T1000 (cell line): ENCODE measurements around the gene GAMT.

Source experiments
- DNase-seq: peaks from one replicate; lab custom pipeline; 2025; ENCODE audit warnings: mixed read lengths; lab: John Stamatoyannopoulos, UW

GAMT gene

DNA sequence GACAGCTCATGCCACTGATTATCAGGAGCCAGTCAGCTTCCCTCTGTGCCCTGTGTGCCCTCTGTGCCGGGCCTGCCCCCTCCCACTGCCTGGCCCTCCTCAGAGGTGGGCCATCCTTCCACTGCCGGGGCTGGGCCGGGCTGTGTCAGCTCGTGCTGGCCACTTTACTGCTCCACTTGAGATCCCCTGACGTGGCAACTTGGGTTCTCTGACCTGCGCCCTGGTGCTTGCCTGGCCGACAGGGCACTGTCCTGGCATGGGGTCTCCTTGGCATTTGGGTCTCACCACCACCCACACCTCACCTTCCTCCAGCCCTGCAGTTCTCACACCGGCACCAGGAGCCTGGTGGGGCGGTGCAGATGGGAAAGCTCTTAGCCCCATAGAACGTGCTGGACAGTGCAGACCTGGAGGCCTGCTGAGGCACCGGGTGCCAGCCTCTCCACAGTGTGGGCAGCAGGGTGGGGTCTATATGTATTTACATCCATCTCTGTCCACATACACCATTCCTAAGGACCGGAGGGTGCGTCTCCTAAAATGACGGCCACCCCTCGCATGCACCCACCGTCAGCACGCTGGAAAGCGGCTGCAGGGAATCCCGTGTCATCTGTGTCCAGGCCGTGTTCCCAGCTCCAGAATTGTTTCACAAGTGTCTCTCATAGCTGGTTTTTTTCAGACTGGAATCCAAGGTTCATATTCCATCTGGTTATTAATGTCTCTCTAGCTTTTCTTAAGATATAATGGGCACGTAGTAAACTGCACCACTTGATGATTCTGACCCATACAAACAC is 17.8 kb upstream of the GAMT start:
- DNase-seq = no peak

DNA sequence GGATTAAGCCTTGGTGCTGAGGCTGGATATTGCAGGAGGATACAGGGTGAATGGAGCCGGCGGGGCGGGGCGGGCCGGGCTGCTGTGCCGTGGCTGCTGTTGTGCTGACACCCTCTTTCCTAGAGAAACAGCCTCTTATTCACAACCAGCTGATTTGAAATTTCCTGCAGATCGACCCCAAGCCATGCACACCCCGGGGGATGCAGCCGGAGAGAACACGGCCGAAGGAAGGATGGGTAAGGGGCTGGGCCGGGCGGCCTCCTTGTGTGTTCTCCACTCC is 17.1 kb upstream of the GAMT start:
- DNase-seq = no peak

DNA sequence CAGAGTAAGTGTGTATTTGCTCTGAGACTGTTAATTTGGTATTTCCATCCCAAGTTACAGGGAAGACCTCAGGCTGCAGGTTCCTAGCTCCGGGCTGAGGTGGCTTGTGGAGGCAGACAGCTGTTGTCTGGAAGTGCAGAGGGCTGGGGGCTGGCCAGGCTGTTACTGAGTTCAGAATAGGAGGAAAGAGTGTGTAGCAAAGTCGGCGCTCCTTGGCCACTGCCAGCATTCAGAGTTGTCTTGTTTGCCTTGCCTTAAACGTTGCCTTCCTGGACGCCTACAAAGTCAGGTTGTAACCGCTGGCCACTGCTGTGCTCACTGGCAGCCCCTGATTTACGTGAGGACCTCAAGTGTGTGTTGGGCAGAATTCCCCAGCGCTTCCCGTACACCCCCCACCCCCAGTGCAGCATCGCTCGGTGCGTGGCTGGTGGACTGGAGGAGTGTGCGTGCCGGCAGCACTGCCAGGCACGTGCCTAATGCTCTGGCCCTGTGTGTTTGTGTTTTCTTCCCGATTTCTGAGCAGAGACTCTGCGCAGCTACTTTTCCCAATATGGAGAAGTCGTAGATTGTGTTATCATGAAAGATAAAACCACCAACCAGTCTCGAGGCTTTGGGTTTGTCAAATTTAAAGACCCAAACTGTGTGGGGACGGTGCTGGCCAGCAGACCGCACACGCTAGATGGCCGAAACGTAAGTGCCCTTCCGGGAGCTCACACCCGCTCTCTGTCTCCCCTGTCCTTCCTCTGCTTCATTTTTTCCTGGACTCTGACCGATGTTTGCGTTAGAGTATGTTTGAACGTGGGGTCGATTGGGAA is 16.5 kb upstream of the GAMT start:
- DNase-seq = no peak

DNA sequence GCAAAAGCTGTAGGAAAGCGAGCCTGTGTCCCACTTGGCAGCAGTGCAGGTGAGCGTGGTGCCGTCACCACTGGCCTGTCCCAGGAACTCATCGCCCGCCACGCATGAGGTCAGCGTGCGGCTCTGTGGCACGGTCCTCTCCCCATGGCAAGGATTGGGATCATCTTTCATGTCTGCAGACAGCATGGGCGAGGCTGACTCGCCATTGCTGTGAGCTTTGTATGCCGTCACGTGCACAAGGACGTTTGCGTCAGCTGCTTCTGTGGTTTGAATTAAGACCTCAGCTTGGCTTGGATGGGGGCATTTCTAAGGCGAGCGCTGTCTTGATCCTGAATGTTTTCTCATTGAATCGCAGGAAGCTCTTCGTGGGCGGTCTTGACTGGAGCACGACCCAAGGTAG is 15.8 kb upstream of the GAMT start:
- no peak for DNase-seq

DNA sequence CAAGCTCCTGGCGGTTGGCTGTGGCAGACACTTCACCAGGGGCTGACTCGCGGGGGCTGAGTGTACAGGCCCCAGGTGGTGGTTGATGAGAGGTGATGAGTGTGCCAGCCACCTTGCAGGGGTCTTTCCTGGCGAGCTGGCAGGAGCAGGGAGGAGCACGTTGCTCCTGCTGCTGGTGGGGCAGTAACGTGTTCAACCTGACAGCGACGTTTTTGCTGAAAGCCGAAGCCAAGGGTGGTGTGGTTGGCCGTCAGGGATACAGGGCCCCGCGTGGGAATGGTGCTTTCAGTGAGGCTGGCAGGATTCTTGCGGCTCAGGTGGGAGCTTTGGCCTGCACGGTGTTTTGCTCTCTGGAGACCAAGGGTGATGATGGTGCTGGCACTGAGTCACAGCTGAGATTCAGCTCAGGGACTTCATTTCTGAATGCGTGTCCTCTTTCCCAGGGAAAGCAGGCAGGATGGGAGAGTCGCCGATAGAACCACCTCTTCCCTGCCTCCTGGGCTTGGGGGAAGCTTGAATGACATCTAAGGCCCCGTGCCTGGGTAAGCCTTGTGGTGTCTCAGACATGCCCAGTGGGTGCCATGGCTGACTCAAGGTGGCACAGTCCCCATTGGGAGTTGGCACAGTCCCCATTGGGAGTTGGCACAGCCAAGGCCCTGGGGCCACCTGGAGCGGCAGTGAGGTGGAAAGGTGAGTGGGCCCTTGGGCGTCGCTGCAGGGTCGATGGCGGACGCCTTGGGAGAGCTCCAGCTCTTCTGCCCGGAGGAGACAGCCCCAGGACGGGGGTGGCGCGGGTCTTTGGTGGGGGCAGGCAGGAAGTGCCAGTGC is 14.9 kb upstream of the GAMT start:
- no peak for DNase-seq

DNA sequence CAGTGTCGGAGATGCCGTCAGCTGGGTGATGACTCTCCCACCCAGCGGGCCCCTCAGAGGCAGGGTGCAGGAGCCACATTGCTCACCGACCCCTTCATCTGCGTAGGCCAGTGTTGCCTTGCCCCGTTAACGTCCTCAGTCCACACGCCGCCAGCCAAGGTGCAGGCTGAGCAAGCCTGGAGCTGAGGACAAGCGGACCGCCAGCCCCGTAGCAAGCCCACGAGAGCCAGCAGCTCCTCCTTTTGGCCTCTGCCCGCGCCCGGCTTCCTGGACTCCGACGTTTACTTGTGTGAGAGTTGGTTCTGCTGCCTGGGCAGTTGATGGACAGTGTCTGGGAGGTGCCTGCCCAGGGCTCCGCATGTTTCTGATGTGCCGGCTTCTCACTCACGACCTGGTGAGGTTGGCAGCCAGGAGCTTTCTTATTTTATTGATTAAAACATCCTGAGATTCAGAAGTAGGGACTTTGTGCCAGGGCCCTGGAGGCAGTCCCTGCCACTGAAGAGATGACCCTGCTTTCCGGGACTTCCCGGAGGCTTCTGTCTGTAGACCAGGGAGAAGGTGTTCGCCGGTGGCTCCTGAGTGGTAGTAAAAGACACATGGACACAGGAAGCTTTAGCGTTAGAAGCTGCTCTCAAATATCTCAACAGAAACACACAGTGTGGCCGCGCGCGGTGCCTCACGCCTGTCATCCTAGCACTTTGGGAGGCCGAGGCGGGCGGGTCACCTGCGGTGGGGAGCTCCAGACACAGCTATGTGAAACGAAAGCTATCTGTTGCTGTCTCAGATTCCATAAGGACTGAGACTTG is 11.9 kb upstream of the GAMT start:
- DNase-seq = no peak

DNA sequence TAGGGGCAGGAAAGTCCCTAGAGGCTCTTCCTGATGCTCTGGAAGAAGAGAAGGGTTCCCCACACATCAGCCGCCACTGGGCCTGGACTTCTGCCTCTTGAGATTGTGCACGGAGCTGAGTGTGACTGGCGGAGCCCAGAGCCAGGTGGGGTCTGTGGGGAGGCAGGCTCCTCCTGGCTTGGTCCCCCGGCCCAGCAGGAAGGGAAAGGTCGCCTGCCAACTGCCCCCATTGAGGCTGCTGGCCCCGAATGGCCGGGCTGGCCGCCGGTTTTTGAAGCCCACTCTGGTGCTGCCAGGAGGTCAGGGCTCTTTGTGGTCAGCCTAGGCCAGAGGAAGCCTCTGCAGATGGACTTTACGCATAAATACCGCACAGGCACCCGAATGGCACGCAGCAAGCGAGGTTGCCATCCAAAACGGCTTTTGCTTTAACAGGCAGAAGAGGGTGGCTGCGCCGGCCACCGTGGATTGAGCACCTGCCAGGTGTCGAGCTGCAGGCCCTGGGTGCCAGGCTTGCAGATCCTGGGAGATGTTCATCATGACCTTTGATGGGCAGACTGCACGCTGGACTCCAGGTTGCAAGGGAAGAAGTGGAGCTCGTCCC is 11.1 kb upstream of the GAMT start:
- no peak for DNase-seq

DNA sequence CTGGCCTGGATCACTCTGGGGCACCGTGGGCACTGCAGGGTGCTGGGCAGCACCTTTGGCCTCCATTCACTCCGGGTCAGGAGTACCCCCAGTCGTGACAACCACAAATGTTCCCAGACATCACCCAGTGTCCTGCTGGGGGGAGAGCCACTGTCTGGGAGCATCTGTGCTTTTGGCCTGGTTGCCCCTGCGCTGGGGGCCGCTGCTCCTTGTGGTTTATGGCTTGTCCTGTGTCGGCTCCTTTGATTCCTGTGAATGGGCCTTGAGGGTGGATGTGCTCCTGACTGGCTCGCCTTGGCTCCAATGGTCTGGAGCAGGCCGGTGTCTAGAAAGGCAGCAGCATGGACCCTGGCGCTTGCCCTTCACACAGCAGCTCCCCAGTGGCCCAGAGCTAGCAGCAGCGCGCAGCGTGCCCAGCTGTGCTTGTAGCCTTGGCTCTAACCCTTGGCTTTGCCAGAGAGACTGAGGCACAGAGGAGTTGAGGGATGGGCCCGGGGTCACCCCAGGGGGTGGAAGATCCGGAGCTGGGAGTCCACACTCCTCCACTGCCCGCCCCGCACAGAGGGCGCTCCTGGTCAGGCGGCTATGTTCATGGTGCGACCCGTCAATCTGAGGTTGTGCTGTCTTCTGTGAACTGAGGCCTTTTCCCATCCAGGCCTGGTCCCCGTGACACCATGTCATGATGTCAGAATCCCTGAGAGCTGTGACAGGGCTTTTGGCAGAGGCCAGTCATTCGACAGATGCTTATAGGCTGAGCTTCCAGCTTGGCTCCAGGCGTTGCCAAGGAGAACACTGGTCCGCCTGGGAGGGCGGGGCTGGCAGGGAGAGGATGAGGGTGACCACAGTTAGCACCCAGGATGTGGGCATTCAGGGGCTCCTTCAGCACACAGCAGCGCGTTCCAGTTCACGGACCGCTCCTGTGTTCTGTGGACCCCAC is 10.2 kb upstream of the GAMT start:
- no peak for DNase-seq

DNA sequence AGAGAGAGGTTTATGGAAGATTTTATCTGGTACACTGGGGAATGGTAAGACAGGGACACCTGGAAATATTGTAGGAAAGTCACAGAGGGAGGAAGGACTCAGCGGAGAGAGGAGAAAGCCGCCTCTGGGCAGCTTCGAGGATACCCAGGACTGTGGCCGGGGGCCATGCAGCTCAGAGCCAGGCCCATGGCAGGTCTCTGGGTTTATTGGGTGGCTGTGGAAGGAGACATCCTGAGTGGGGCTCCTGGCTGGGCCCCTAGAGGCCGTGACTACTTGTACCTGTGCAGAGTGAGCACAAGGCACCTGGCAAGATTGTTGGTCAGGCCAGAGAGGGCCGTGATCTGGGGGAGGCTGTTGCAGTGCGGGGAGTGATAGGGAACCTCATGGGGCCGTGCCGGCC is 9.4 kb upstream of the GAMT start:
- no peak for DNase-seq

DNA sequence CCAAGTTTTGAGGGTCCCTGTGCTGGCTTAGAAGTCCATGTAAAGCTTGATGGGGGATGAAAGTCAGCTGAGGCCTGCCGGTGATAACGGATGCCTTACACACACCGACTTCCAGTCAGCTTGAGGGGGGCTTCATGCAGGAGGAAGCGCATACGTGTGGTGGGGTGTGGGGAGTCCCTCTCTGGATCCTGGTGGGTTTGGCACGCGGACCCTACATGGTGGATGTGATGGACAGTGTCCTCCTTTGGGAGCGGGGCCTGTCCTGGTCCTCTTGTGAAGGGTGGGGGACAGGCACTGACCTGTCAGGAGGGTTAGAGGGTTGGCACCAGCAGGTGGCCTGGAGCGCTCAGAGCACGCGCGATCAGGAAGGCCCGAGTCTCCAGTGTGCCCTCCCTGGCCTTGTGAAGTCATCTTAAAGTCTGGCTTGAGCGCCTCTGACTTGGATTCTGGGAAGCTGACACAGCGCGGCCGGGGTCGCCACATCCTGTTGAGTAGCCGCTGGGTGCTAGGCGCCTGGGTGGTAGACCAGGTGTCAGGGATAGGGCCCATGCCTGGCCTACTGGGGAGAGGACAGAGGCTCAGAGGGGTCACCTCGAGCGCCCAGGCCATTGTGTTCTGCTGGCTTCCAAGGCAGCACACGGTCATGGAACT is 8.9 kb upstream of the GAMT start:
- no peak for DNase-seq

DNA sequence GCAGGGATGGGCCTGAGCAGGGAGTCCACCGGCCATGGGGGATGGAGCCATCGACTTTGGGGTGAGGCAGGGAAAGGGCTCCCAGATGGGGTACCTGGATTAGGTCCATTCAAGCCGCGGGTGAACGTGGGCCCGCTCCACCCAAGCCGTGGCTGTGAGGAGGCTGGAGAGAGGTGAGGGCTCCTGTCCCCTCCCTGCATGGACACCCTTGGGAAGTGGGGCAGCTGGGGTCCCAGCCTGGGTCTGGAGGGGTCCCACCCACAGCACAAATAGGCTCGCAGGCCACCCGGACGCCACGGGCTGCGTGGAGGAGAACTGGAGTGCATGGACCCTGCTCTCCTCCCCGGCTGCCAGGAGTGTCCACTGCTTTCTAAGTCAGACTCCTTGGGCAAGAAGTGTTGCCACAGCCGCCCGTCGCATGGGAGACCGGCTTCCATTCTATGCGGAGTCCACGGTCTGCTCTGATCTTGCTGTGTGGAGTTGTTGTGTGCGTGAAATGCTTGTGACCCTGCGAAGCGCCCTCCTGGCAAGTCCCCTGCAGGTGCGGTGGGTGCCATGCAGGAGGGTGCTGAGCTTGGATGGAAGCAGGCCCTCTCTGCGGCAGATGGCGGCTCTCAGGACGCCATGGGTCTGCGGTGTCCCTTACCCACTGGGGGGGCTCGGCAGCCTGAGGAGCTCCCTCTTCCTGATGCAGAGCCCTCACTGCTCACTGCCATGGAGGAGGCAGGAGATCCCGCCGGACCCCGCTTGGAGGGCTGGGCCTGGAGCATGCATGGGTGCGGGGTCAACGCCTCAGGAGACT is 8.1 kb upstream of the GAMT start:
- no peak for DNase-seq

DNA sequence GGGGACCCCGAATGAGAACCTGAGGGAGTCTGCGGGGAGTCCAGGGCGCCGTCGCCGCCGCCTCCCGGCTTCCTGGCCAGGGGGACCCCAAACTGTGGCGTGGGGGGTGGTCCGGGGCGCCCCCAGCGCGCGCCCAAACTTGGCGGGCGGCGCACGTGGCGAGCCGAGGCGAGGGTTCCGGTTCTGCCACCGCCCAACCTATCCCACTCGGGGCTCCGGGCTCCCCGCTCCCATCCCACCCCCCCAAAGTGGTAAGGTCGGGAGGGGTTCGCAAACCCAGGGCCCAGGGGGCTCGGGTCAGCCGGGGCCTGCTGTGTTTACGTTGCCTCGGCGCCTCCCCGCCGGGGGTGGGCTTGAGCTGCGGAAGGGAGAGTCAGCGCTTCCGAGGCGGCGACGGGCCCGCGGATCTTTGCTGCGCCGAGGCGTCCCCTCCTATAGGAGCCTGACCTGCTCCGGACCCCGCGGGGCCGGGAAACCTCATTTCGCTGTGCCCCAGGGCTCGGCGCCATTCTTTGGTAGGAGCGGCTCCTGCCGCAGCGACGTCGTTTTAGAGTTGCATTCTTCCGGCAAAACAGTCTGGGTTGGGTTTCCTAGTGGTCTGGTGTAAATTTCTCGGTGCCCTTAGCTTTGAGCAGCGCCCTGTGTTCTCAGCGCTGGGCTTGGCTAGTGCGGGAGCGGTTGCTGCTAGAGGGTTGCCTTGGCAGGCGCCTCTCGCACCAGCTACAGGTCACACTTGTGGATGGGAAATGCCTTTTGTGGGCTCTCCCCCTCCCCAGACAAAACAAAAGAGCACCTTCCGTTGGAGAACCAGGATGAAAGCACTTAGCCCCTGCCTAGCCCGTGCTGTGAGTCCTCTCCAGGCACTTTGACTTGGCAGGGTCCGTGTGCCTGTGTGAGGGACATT is 7.2 kb upstream of the GAMT start:
- no peak for DNase-seq

DNA sequence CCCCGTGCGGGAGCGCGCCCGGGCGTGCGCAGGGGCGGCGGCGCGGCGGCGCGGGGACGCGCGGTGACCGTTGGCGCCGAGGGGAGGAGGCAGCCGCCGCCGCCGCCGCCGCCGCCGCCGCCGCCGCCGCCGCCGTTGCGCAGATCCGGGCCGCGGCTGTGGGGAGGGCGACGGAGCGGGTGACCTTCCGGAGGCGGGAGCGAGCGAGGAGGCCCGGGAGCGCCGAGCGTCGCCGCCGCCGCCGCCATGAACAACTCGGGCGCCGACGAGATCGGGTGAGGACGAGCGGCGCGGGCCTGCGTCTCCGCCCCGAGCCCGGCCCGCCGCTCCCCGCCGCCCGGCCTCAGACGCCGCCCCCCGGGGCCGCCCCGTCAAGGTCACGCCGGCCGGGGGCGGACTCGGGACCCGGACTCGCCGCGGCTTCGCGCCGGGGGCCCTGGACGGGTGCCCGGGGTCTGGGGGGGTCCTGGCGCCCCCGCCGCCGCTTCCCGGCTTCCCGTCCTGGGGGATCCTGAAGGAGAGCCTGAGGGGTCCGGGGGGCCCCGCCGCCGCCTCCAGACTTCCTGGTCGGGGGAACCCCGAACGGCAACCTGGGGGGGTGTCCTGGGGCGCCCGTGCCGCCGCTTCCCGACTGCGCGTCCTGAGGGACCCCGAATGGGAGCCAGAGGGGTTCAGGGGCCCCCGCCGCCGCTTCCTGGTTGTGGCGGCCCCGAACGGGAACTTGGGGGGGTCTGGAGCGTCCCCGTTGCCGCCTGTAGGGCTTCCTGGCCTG is 6.4 kb upstream of the GAMT start, which contains the start of gene DAZAP1:
Gene DAZAP1 (plus strand): TSS at position 59 of the 772 bp plus-strand sequence. CDS start 188 bp downstream, at position 247.
- DNase-seq = no peak

DNA sequence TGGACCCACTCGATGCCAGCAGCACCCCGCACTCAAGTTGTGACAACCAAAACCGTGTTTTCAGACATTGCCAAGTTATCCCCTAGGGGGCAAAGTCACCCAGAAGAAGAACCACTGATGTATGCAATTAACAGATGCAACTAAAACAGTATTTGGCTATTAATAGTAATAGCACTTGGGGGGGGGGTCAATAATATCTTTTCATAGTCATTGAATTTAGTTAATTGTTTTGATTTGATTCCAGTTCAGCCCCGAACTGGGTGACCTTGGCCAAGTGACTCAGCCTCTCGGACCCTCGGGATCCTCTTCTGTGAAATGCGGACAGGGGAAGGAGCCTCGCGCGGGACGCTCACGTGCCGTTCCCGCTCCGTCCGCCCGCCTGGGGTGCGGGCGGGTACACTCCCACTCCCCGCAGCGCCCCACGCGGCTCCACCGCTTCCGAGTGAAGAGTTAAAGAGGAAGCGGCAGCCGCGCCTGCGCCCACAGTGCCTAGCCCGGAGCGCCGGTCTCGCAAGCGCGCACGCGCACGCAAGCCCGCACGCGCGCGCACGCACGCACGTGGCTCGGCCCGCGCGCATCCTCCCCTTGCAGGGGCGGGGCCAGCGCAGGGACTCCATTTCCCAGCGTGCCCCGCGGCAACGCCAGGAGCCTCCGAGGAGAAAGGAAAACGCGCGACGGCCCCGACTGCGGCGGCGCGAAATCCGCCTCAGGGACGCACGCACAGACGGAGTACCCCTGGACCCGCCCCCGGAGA is 5.6 kb upstream of the GAMT start:
- peak; percentile 100 for DNase-seq

DNA sequence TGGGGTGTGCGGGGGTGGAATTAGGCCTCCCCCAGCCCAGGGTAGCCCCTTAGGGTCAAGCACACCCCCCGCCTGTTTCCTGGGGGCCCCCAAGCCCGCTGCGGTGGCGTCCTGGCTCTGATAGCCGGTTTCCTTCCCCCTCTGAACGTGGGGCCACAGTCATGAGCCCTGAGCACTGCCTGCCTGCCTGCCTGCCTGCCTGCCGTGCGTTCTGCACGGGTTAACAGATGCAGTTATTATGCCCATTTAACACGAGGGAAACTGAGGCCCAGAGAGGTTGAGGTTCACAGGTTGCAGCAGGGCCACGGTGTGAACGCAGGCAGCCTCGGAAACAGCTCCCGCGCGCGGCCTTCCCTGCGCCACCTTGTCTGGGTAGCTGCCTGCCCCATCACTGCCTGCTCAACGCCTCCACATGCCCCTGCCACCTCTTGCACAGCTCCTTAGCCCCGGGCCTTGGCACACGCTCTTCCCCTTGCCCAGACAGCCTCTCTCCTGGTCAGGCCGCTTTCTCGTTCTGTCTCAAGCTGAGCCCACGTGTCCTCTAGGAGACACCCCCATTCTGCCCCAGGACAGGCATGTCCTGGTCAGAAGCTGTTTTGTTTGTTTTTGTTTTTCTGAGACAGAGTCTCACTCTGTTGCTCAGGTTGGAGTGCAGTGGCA is 1.2 kb upstream of the GAMT start:
- DNase-seq = no peak

DNA sequence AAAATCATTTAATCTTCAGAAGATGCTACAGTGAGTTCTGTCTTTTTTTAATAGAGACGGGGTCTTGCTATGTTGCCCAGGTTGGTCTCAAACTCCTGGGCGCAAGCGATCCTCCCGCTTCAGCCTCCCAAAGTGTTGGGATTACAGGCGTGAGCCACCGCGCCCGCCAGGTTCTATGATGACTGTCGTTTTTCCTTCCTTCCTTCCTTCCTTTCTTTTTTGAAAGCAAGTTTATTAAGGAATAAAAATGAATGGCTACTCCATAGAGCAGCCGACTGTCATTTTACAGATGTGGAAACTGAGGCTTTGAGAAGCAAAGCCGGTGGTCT is 511 bp upstream of the GAMT start:
- no peak for DNase-seq
